Activated CD4-positive, alpha-beta T cell treated with anti-CD3 and anti-CD28 coated beads, Interleukin-2, amount 50 U/mL, for 24 hours (primary cell): ENCODE measurements around the gene ANKS1B.

ENCODE experiments used
- DNase-seq, 2 donors: peaks; one replicate each; pipeline ENCODE4 v3.0.0-alpha.2; 2020; ENCODE audit warnings: low read depth in 1 of 2, low spot score in 1 of 2

The ANKS1B gene

DNA sequence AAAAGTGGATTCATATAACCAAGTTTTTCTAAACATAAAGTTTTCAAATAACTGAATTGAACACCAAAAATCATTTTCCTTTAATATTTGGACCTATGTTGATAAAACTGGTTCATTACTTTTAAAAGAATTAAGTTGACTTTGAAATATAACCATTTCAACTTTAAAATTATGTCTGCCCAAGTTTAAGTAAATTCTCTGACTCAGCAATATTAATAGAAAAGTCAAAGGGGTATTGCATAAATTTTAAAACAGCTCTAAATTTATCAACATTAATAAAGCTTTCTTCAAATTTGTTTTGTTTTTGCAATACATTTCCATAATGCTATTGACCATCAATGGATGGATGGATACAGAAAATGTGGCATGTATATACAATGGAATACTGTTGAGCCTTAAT lies 505.6 kb downstream of the ANKS1B start:
- no peak for DNase-seq

DNA sequence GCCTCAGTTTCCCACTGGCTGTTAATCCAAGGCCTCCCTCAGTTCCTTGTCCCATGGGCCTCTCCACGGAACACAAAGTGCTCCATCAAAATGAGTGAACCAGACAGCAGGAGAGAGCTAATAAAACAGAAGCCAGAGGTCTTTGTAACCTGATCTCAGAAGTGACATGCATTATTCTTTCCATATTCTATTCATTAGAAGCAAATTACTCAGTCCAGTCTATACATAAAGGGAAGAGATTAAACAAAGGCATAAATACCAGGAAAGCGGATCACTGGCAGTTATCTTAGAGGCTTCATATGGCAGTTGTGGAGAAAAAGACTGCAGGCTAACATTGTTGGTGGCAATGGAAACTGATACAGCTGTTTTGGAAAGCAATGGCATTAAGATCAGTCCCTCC lies 507.8 kb downstream of the ANKS1B start:
- DNase-seq, result no peak

DNA sequence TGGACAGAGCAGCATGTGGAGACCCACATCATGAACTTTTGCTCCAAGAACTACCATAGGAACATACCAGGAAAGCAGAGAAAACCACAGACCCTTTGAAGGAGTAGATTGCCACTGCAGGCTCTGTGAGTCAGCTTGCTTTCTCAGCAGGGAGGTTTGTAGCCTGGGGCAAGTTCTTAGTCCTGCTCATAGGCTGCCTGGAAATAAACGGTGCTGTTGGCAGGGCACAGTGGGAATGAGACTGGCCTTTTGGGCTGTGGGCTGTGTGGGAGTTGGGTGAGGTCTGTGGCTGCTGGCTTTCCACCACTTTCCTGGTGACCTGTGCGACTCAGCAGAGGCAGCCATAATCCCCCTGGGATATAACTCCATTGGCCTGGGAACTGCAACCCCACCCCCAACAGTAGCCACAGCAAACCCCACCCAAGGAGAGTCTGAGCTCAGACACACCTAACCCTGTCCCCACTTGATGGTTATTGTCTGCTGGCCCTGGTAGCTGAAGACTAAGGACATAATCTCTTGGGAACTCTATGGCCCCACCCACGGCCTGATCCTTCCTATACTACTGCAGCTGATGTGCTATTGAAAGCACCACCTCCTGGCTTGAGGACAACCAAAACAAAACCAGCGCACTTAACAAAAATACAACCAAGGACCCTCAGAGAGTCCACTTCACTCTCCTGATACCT lies 529.2 kb downstream of the ANKS1B start:
- no peak for DNase-seq

DNA sequence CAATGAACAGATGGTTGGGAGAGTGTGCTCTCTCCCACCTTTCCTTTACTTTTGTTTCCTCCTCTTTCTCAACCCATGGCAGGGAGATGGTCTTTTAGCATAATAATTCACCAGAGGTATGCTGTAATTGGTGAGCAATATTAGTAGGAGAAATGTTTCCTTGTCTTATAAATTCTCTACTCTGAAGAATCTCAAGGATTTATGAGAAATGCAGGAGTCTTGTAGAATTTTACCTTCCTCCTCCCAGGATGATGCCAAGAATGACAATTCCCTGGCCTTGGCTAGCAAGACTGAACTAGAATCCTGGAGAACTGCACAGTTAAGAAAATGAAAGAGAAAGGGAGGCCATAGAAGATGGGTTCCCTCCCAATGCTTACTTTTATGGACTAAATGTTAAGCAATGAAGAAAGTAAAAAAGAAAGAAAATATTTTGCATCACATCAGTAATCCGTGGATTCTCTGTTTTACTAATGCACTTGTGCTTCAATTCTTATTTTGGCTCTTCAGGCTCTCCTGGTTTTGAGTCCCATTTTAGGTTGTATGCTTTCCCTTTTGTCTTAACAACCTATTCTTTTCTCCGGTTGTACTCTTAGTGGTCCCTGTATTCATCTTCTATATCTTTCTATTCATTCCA lies 530.1 kb downstream of the ANKS1B start:
- DNase-seq, result no peak

DNA sequence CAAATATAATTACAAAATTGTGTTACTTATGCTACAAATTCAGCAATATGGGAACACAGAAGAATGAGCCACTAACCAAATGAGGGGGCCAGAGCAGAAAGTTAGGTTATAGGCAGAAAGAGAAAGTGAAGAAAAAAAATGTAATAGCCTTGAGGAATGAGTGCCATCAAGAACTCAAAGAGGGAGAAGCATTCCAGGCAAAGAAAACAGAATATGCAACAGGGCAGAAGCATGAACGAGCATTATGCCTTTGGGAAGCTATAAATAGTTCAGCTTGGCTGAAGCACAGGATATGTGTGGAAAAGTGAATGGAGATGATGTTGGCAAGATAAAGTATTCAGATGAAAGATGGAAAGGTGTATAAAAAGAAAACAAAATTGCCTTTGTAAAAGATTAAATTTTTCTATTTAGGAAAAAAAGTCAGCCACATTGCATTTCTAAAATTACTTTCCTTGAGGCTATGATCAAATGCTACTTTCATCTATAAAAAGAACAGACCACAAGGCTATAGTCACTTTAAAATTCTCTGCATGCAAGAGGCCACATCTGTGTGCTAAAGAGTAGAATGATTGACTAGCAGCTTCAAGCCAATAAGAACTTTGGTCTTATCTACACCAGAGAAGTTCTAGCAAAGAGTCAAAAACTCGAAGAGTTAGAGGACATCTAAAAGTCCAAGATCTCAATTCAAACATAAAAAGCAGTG lies 530.7 kb downstream of the ANKS1B start:
- DNase-seq, result no peak

DNA sequence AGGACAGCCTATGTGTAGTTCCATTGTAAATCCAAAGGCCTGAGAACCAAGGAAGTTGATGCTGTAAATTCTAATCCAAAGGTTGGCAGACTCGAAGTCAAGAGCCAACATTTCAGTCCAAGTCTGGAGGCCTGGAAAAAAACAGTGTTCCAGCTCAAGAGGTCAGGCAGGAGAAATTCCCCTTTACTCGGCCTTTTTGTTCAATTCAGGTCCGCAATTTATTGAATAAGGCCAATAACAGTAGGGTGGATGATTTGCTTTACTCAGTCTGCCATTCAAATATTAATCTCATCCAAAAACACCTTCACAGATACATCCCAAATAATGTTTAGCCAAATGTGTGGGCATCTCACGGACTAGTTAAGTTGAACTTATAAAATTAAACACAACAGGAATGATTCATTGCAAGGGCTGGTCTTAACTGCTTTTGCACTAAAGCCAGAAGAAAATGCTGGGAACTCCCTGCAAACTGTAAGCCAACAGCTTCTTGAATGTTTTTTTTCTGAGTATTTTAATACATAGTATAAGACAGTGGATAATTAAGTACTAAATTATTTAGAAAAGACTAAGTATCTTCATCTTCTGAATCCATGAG lies 534.6 kb downstream of the ANKS1B start:
- DNase-seq, result no peak

DNA sequence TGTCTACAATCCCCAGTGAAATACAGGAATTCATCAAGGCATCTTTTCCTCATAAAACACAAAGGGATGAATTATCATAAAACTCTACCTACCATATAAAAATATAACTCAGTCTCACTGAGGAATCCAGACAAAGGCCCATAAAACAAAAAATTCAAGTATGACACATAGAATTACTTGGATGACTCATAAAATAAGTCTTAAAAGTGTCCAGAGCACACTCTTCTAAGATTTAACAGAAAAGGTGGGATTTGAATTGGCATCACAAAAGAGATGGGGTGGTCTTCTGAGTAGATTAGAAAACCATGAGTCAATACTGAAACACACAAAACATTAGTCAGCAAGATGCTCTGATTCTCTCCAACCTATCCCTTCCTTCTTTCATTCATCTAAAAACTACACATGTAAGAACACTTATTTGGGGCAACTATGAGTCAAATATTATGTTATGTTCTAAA lies 539.8 kb downstream of the ANKS1B start:
- no peak for DNase-seq

DNA sequence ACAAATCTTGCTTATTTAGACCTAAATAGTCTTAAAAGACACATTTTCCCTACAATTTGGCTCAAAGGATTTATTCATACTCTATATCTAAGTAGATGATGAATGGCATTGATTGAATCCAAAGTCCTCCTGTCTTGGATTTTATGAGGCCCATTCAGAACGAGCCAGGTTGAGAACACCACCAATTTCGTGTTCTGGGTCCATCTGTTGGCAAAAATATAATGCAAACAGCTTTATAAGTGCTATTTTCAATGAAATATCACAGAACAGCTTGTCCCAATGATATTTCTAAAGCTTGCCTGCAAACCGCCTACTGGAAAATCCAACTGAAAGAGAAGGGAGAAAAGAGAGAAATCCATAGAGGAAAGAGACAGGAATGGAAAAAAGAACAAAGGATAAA lies 542.0 kb downstream of the ANKS1B start:
- no peak for DNase-seq

DNA sequence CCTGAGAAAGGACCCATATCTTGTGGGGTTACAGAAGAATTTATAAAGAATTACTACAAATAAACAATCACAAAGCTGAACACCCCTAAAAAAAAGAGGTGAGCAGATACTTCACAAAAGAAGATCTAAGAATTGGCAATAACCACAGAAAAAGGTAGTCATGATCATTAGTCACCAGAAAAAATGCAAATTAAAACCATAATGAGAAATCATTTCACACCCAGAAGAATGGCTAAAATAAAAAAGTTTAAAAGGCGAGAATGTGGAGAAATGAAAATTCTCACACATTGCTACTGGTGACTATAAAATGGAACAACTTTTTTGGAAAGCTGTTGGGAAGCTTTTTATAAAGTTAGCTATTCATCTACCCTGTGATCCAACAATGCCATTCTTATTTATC lies 545.3 kb downstream of the ANKS1B start:
- no peak for DNase-seq

DNA sequence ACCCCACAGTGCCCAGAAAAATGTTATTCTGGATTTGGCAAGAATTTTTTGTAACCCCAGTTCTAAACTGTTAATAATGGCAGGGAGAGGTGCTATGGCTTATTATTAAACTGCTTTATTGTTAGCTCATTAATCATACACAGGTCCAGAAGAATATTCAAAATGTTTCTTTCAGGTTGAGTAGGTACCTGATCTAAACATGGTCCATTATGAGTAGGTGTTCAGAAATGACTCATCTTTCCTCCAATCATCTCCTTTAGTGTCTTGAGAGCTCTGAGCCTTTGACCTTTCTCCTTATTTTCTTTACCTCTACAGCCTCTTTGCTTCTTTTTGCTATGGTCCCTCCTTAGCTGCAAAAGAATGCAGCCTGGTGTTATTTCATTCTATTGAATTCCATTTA lies 548.2 kb downstream of the ANKS1B start:
- DNase-seq, result no peak

DNA sequence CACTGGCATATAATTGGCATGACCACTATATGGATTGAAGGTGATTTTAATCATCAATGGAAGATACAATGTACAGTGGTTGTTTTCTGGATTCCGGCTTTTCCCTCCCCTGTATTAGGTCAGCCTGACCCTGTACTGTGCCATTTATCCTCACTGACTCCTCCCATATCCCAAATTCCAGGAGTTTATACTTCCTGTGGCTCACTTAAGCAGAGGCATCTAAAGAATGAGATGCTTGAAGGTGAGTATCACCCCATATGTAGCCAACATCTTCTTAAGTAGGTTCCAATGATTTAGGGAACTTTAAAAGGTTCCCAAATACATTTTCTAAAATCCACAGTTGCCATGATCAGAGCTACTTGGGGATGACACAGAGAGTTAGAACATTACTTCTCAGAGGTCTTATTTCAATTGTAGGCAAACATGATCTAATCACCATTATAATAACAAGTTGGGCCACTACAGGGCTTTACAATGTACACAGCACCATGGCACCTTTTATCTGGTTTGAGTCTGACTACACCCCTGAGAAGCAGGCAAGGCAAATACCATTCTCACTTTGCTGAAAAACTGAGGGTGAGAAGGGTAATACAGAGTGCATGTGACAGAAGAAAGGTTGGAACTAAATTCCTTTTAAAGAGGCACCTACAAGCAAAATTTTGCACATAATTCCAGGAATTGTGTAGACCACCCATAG lies 549.5 kb downstream of the ANKS1B start:
- DNase-seq, result no peak

DNA sequence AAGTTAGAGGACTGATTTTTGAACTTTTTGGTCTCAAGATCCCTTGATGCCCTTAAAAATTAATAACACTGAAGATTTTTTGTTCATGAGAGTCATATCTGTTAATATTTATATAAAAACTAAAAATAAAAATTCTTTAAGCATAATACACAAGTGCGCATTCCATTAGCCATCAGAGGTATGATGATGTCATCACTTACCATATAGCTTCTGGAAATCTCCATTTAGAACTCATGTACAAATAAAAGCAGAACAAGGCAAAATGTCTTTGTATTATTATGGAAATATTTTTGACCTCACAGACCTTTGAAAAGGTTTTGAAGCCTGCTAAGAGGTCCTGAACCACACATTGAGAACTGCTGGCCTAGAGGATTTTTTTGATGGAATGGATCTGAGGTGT lies 551.6 kb downstream of the ANKS1B start:
- no peak for DNase-seq

DNA sequence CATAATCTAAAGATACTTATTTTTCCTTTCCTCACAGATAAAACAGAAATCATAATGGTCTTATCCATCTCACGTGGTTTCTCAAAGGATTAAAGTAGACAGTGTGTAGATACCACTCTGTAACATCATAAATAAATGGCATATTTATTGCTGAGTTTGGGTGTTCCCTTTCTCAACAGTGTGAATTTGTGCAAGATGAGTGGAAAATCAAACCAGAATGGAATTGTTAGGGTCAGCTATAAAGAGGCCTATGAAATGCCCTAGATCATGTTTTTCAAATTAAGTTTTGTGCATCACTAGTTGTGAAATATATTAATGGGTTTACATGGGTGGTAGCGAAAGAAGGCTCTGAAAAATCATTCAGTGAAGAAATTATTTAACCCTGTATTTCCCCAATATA lies 553.5 kb downstream of the ANKS1B start:
- DNase-seq, result no peak

DNA sequence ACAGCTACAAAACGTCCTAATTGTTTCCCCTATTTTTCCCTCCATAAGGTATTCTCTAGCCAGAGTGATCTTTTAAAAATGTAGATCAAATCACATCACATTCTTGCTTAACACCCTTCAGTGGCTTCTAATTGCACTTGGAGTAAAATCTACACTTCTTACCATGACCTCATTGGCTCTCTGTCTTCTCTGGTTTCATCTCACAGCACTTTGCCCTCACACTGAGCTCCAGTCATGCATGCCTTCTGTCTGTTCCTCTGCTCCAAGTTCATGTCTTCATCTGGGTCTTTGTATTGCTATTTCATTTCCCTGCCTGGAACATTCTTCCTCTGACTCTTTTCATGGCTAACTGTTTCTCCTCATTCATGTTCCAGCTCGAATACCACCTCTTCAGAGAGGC lies 557.6 kb downstream of the ANKS1B start:
- no peak for DNase-seq

DNA sequence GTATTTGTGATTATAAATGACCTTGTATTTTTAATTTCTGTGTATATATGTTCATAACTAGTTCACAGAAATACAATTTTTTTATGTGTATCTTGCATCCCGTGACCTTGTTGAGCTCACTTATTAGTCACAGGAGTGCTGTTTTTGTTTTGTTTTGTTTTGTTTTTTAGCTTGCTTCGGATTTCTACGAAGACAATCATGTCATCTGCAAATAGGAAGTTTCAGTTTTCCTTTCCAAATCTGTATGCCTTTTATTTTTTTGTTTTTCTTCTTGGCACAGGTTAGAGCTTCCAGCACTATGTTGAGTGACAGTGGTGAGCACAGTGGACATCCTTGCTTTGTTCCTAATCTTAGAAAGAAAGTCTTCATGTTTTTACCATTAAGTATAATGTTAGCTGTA lies 566.4 kb downstream of the ANKS1B start:
- no peak for DNase-seq

DNA sequence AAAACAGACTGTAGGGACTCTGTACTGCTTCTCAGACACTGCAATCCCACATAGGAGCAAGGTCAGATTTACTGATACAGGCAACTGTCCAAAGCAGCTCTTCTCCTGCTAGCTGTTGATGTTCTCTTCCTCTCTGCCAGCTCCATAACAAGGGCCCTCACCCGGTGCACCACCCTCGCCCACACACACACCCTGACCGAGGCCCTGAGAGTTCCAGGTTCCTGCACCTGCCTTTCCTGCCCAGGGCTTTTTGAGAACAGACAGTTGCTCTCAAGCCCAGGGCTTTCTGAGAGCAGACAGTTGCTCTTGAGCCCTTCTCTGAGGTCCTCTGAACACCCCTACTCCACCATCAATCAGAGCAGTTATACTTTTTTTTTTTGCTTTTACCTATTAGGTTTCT lies 571.0 kb downstream of the ANKS1B start:
- no peak for DNase-seq

DNA sequence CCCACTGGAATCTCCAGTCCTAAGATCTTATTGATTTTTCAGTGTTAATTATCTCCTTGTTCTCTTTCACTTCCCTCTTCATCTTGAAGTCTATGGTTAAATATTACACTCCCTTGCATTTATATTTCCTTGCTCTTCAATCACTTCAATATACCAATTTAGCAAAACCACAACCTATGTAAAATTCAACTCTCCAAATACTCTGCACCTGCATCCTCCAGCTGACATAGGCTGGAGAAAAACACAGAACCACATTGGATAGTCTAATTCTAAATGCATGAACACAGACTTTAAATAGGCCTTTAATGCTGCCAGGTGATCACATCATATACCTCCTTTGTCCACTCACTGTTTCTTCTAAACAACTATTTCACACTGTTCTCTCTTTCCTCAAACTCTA lies 591.0 kb downstream of the ANKS1B start:
- DNase-seq, result no peak

DNA sequence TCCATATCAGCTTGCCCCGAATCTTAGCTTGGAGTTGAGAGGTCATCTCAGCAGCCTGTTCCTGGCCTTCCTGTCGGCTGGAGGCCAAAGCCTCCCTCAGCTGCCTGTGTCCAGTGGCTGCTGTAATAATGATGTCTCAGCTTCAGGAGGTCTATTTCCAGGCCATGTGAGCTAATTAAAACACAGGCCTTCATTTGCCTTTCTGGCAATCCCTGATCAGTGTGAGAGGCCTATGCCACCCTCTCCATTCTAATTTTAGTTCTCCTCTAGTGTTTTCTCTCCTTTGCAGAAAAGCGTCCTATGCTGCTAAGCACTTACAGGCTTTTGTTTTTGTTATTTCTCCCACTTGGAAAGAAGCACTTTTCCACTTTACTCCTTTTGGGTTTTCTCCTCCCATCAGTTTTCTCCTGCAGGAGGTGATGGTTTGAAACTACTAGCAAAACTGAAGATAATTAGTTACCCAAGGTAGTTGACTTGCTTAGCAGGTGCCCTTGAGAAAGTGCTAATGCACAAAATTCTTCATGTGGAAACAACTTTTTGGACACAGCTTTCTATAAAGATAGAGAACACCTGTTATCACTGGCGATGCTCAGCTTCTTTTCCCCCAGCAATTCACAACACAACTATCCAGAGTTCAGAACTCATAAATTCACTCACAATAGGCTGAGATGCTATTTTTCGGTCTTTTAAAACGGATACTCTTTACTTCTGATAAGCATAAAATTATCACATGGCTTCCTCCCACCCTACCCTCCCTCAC lies 592.5 kb downstream of the ANKS1B start:
- no peak for DNase-seq

DNA sequence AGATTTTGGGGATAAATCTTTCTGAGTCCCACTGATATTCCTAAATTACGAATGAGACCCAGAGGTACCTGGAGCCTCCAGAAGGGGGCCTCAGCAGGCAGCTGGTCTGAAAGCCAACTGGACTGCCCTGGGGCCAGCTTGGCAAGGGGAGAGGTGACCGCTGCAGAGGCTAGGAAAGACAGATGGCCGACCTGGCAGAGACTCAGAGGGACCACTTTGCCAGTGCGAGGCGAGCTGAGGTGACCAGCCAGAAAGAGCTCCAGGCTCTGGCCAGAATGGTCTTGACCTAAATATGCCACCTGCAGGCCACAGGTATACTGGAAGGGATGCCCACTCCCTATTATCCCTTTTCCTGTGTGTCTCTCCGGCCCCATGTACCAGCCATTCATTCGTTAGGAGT lies 594.0 kb downstream of the ANKS1B start:
- DNase-seq, result no peak

DNA sequence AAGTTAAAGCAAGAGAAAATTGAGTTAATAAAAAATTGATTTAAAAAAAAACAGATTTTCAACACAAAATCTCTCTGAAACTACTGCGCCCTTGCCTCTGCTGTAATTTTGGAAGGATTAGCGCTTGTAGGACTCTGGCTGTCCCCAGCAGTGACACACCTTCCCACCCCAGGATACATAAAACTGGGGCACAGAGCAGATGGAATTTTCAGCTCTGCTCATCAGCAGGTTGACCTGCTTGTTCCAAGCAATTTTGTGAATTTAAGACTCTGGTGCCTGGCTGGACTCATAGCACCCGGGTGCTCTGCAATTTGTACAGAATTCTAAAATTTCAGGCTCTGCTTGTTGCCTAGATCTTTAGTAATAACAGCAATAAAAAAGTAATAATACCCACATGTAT lies 595.0 kb downstream of the ANKS1B start:
- no peak for DNase-seq

DNA sequence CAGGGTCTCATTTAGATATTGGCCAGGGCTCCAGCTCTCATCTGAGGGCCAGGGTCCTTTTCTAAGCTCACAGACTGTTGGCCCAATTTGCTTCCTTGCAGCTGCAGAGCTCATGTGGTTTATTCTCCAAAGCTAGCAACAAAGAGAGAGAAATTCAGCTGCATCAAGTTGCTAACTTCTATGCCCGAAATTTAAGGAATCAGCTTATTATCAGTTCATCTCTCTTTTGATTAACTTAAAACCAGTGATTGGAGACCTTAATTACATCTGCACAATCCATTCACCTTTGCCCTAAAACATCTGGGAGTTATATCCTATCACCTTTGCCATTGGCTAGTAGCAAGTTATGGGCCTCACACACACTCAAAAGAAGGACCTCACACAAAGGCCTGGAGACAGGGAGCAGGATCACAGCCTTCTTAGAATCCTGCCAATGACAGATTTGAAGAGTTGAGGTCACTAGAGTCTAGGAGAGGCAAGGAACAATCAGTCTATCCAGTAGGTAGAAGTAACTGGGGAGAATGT lies 596.0 kb downstream of the ANKS1B start:
- no peak for DNase-seq
